Measurements from ENCODE around the gene CLCN3. TPM values are rescaled to one million over a fixed set of nuclear protein-coding genes. Genes with fewer than 3 reads are reported as not detected.
"Not testable (repeated sequence)": the region's sequence is repeated elsewhere in the genome, so short reads cannot be mapped to it uniquely, and the experiment has no call there.

The CLCN3 gene
- polyA plus RNA-seq, 3 donors from 2014 or later = 4.7 to 12.6 (median 9.2) TPM

DNA sequence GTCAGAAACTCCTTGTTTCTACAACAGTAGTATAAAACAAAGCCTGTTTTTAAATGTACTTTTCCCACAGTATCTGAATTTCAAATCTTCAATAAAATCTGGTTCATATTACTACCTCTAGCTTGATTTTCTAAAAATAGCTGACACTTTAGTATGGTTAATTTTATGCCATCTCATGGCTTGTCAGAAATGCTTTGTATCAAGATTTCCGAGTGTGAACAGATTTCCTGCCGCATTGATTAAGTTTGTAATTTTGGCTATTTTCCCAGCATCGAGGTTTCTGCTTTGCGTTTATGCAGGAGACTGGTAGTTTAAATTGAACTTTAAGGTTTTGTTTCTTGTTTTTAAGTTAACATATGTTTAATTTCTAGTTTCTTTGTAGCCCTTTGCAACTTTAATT is 44.2 kb downstream of the CLCN3 start:
- Mint-ChIP-seq H3K36me3 (peaks cover 4 to 9% (median 8%) of the 10 kb centered on the region in 3 donors), H3K27me3 (ENCODE audit: low read depth in 3 of 3) (peaks cover 0 to 2% (median 0%) of the 10 kb centered on the region in 3 donors), H3K9me3 (no peaks in the 10 kb centered on the region), H3K4me1 (peaks cover 22 to 43% of the 10 kb centered on the region in 2 donors), H3K27ac (no peak overlapping the region), H3K4me3 (no peak overlapping the region)
- no peak for DNase-seq

DNA sequence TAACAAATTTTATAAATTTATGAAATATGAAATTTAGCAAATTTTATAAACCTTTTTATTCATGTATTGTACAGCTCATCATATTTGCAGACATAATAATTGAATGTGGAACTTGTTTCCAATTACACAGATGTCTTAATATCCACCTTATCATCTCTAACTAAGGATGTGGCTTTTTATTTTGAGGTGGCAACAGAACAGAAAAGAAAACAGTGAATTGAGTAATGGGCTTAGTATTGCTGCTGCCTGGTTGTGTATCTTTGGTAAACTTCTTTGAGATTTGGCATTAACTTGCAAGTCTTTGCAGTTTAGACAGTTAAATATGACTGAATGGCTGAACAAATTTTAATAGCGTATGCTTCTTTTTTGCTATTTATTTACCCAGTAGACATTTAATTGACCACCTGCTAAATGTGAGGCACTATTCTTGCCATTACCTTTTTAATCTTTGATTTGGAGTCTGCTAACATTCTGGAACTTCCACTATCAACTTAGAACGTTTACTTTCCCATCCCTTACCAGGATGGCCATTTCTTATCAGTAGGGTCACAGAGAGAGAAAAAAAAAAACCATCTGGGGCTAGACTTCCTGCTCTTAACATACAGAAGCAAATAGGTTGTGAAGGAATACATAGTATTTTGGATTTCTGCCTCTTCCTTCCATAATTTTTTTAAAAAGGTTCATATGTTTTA is 44.8 kb downstream of the CLCN3 start:
- no peaks in the 10 kb centered on the region for H3K9me3 Mint-ChIP-seq
- no peak for DNase-seq
- H3K36me3 Mint-ChIP-seq = peaks cover 4 to 12% (median 8%) of the 10 kb centered on the region in 3 donors
- peak overlapping the region in 1 of 6 donors; percentile 47 for H3K27ac Mint-ChIP-seq
- H3K4me3 Mint-ChIP-seq = no peak overlapping the region
- H3K4me1 Mint-ChIP-seq = peaks cover 18 to 41% of the 10 kb centered on the region in 2 donors
- peaks cover 0 to 2% (median 0%) of the 10 kb centered on the region in 3 donors for H3K27me3 Mint-ChIP-seq (ENCODE audit: low read depth in 3 of 3)

DNA sequence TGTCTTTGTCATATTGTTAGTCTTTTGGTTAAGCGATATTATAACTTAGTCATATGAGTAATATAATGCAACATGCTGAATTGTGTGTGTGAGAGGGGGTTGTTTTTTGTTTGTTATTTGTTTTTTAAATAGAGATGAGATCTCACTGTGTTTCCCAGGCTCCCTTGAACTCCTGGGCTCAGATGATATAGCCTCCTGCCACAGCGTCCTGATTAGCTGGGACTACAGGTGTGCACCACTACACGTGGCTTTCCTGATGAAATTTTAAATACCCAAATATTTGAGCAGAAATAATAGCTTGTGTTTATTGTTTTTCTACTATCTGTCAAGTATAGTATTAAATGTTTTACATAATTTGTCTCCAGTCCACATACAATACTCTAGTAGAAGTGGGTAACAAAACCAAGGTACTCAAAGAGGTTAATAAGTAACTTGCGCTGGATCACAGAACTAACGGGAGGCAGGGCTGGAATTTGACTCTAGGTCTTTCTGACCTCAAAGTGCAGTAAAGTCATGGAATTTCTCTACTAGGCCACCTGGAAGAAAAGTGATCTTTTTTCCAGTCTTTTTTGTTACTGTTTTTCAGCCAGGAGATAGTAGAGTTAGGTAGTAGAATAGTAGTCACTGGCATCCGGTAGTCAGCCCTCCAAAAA is 47.8 kb downstream of the CLCN3 start:
- H3K27me3 Mint-ChIP-seq (ENCODE audit: low read depth in 3 of 3) = peaks cover 0 to 2% (median 0%) of the 10 kb centered on the region in 3 donors
- DNase-seq = no peak
- no peak overlapping the region for H3K27ac Mint-ChIP-seq
- peaks cover 13 to 36% of the 10 kb centered on the region in 2 donors for H3K4me1 Mint-ChIP-seq
- no peaks in the 10 kb centered on the region for H3K9me3 Mint-ChIP-seq
- H3K4me3 Mint-ChIP-seq = no peak overlapping the region
- peaks cover 4 to 23% (median 17%) of the 10 kb centered on the region in 3 donors for H3K36me3 Mint-ChIP-seq

DNA sequence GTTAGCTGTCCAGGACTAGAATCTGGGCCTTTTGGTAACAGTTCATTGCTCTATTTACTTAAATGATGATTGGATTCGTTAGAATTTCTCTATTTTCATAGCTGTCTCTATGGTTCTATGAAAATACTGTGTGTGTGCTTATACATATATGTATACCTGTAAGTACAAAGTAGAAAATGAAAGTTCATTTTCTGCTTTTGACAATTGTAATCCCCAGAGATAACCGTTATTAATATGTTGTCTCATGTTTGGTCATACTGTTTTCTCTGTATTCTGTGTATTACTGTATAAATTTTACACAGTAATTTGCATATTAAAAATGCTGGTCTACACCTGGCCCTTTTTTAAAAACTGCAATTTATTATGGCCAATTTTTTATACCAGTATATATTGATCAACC is 55.4 kb downstream of the CLCN3 start:
- Mint-ChIP-seq H3K27me3 (ENCODE audit: low read depth in 3 of 3) (no peaks in the 10 kb centered on the region), H3K4me3 (no peak overlapping the region), H3K4me1 (peaks cover 0 to 24% of the 10 kb centered on the region in 2 donors), H3K27ac (peak overlapping the region in 1 of 6 donors; percentile 12), H3K36me3 (peaks cover 7 to 11% (median 10%) of the 10 kb centered on the region in 3 donors), H3K9me3 (no peaks in the 10 kb centered on the region)
- no peak for DNase-seq

DNA sequence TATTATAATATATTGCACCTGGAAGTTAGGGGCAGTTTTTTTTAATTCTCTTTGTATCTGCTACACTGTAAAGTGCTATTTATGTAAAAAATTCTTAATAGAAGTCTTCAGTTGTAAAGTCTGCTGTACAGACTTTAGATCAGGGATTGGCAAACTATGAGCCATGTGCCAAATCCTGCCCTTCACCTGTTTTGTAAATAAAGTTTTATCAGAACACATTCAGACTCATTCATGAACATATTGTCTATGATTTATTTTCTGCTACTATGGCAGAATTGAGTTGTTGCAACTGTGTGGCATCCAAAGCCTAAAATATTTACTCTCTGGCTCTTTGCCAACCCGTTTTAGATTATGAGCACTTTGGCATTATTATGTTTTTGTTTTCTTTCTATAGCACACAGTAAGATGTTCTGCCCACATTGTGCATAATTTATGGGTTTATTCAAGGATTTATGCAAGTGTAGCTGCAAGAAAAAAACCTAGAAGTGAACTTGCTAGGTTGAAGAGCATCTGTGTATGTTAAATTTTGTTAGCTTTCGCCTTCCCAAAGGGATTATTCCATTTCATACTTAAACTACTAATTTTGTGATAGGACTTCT is 56.9 kb downstream of the CLCN3 start:
- H3K4me1 Mint-ChIP-seq = peaks cover 0 to 24% of the 10 kb centered on the region in 2 donors
- H3K36me3 Mint-ChIP-seq = peaks cover 5 to 7% (median 7%) of the 10 kb centered on the region in 3 donors
- no peak overlapping the region for H3K4me3 Mint-ChIP-seq
- H3K9me3 Mint-ChIP-seq = no peaks in the 10 kb centered on the region
- no peak for DNase-seq
- H3K27me3 Mint-ChIP-seq (ENCODE audit: low read depth in 3 of 3) = no peaks in the 10 kb centered on the region
- H3K27ac Mint-ChIP-seq = peak overlapping the region in 2 of 6 donors; percentile 12 to 62

DNA sequence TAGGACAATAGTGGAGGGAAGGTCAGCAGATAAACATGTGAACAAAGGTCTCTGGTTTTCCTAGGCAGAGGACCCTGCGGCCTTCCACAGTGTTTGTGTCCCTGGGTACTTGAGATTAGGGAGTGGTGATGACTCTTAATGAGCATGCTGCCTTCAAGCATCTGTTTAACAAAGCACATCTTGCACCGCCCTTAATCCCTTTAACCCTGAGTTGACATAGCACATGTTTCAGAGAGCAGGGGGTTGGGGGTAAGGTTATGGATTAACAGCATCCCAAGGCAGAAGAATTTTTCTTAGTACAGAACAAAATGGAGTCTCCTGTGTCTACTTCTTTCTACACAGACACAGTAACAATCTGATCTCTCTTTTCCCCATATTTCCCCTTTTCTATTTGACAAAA is 58.1 kb downstream of the CLCN3 start:
- not testable (repeated sequence) for H3K36me3 Mint-ChIP-seq; H3K9me3 Mint-ChIP-seq; H3K27ac Mint-ChIP-seq; H3K27me3 Mint-ChIP-seq (ENCODE audit: low read depth in 3 of 3); H3K4me3 Mint-ChIP-seq; DNase-seq
- peaks cover 0 to 24% of the 10 kb centered on the region in 2 donors for H3K4me1 Mint-ChIP-seq

DNA sequence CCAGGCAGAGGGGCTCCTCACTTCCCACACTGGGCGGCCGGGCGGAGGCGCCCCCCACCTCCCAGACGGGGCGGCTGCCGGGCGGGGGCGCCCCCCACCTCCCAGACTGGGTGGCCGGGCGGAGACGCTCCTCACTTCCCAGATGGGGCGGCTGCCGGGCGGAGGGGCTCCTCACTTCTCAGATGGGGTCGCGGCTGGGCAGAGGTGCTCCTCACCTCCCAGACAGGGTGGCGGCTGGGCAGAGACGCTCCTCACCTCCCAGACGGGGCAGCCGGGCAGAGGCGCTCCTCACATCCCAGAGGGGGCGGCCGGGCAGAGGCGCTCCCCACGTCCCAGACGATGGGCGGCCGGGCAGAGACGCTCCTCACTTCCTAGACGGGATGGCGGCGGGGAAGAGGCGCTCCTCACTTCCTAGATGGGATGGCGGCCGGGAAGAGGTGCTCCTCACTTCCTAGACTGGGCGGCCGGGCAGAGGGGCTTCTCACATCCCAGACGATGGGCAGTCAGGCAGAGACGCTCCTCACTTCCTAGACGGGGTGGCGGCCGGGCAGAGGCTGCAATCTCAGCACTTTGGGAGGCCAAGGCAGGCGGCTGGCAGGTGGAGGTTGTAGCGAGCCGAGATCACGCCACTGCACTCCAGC is 58.7 kb downstream of the CLCN3 start:
- H3K27ac Mint-ChIP-seq; DNase-seq; H3K4me3 Mint-ChIP-seq; H3K9me3 Mint-ChIP-seq; H3K27me3 Mint-ChIP-seq (ENCODE audit: low read depth in 3 of 3): not testable (repeated sequence)
- Mint-ChIP-seq H3K36me3 (peaks cover 7 to 11% (median 9%) of the 10 kb centered on the region in 3 donors), H3K4me1 (peaks cover 0 to 24% of the 10 kb centered on the region in 2 donors)

DNA sequence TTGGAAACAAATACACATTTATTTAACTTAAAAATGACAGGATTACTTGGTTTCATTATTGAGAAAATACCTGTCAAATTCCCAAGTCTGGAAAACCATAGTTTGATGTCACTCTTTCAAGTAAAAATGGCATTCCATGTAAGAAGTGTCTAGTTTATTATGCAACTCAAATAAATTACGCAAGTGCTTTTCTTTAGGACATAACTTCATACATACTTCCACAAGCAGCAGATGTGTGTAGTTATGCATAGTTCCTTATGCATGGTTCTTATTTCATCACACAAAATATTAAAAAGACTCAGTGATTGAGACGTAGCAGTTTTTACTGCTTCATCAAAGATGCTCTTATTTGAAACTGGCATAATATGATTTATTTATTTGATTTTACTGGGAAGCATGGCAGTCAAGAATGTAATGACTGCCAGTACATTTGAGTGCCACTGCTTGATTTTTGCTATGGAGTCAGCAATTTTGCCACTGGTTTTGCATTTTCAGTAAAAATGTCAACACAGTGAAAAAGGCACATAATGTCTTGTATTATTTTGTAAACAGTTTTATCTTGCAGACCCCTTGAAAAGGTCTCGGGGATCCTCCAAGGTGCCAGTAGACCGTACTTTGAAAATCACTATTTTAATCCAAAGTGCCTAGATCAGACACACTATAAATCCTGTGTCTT is 62.1 kb downstream of the CLCN3 start:
- Mint-ChIP-seq H3K9me3 (no peaks in the 10 kb centered on the region), H3K36me3 (peaks cover 13 to 17% (median 13%) of the 10 kb centered on the region in 3 donors)

DNA sequence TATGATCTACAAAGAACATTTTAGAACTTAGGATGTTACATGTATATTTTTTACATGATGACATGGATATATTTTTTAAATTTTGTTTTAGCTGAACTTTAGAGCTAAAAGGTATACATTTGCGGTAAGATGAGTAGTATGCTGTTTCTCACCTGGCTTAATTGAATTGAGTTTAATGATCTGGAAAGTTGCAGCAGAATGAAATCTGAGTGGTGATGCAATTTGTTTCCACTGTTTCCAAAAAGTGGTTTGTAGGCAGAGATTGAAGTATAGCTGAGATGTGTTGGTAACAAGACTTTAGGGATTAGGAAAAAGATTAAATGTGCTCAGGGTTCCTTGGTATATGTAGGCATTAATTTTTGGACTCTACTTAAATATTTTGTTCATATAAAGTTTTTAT is 69.3 kb downstream of the CLCN3 start:
- Mint-ChIP-seq H3K4me1 (no peaks in the 10 kb centered on the region), H3K4me3 (no peak overlapping the region), H3K9me3 (no peaks in the 10 kb centered on the region), H3K27me3 (ENCODE audit: low read depth in 3 of 3) (no peaks in the 10 kb centered on the region), H3K36me3 (peaks cover 16 to 23% (median 16%) of the 10 kb centered on the region in 3 donors), H3K27ac (no peak overlapping the region)
- no peak for DNase-seq

More for the DNA sequence above, 62.1 kb downstream of the CLCN3 start:
- H3K4me1 Mint-ChIP-seq = peaks cover 0 to 10% of the 10 kb centered on the region in 2 donors
- H3K27ac Mint-ChIP-seq = no peak overlapping the region
- no peak for DNase-seq
- no peak overlapping the region for H3K4me3 Mint-ChIP-seq
- no peaks in the 10 kb centered on the region for H3K27me3 Mint-ChIP-seq (ENCODE audit: low read depth in 3 of 3)

DNA sequence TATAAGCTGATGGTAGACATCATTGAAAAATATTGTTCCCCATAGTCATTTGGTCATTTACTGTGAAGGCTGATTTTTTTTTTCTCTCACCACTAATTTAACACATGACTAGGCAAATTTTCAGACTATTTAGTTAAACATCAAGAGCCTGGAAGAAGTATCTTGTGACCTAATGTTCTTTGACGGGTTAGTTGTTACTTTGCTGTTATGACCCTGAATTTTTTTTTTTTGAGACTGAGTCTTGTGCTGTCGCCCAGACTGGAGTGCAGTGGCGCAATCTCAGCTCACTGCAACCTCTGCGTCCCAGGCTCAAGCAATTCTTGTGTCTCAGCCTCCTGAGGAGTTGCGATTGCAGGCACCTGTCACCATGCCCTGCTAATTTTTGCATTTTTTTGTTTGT is 70.4 kb downstream of the CLCN3 start:
- Mint-ChIP-seq H3K27me3 (ENCODE audit: low read depth in 3 of 3) (no peaks in the 10 kb centered on the region), H3K27ac (no peak overlapping the region), H3K36me3 (peaks cover 16 to 27% (median 16%) of the 10 kb centered on the region in 3 donors), H3K4me3 (no peak overlapping the region), H3K4me1 (no peaks in the 10 kb centered on the region), H3K9me3 (no peaks in the 10 kb centered on the region)
- no peak for DNase-seq

DNA sequence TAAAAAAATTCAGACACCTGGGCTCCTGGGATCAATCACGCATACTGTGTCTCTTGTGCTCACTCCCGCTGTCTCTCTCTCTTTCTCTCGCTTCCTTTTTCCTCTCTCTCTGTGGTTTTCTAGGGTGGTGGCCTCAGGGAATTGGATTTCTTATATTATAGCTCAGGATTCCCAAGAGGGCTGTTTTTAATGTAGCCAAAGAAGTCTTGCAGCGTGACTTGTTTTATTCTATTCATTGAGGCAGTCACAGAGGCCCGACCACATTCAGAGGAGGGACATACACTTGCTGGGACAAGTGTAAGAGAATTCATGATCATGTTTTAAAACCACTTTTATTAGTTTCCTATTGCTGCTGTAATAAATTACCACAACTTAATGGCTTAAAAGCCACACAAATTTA is 78.0 kb downstream of the CLCN3 start:
- H3K9me3 Mint-ChIP-seq = no peaks in the 10 kb centered on the region
- H3K4me3 Mint-ChIP-seq = no peak overlapping the region
- no peaks in the 10 kb centered on the region for H3K4me1 Mint-ChIP-seq
- no peaks in the 10 kb centered on the region for H3K27me3 Mint-ChIP-seq (ENCODE audit: low read depth in 3 of 3)
- peaks cover 23 to 36% (median 28%) of the 10 kb centered on the region in 3 donors for H3K36me3 Mint-ChIP-seq
- H3K27ac Mint-ChIP-seq = no peak overlapping the region
- DNase-seq = no peak

DNA sequence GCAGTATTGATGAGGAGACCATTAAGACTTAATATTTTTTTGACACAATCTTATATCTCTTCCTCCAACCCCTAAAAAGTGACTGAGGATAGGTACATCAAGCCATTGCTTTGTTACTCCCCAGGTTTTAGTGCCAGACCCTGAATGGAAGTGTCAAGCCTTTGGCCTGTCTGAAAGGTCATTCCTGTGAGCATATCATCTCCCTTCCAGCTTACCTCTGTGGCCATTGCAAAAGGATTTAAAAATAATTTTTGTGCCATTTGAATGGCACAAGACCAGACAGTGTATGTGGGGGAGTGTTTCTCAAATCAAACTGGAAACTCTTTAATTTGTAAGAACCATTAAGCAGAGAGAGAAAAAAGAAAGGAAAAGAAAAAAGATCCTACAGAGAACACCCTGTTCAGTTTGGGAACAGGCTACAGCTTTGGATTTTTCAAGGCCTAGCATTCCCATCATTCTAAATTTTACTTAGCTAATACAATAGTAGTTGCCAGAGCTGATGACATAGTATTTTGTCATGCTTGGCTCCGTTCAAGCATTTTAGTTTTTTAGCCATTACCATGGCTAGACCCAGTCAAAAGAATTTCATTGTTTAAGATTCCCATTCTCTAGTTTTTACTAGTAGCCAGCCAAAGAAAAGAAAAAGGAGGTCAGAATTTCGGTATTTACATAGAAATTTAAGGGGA is 87.7 kb downstream of the CLCN3 start:
- Mint-ChIP-seq H3K4me3 (no peak overlapping the region), H3K4me1 (no peaks in the 10 kb centered on the region), H3K27ac (peak overlapping the region in 1 of 6 donors; percentile 22), H3K27me3 (ENCODE audit: low read depth in 3 of 3) (no peaks in the 10 kb centered on the region), H3K9me3 (no peaks in the 10 kb centered on the region), H3K36me3 (peaks cover 12 to 25% (median 16%) of the 10 kb centered on the region in 3 donors)
- DNase-seq = no peak

DNA sequence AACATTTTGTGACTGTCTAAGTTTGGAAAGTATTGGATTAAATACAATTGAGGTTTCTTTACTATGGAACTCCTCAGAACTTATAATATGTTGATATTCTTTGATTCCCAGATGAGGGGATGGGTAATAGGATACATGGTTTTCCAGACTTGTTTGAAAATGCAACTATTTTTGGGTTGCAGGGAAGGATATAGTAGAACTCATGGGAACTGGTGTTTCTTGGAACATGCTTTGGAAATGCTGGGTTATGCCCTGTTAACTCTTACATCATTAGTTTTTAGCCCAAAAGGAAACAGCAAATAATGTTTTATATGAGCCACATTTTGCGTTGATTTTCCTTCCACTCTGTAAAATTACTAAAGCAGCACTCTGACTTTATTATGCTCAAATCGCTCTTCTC is 95.4 kb downstream of the CLCN3 start:
- no peak overlapping the region for H3K4me3 Mint-ChIP-seq
- H3K9me3 Mint-ChIP-seq = no peaks in the 10 kb centered on the region
- no peak for DNase-seq
- no peaks in the 10 kb centered on the region for H3K4me1 Mint-ChIP-seq
- H3K36me3 Mint-ChIP-seq = peaks cover 20 to 31% (median 23%) of the 10 kb centered on the region in 3 donors
- H3K27ac Mint-ChIP-seq = no peak overlapping the region
- no peaks in the 10 kb centered on the region for H3K27me3 Mint-ChIP-seq (ENCODE audit: low read depth in 3 of 3)

Measured in immature natural killer cell (primary cell).